Keratinocyte (primary cell): ENCODE measurements around the gene ZG16B. TPM values are rescaled to one million over a fixed set of nuclear protein-coding genes. Genes with fewer than 3 reads are reported as not detected.

Source experiments
- DNase-seq: peaks from one replicate; pipeline ENCODE4 v3.0.0-alpha.2; 2011; ENCODE audit warnings: low read depth, missing footprints, low spot score
- FAIRE-seq: peaks from 2 replicates; lab custom pipeline; 2011; peaks lifted over from hg19 to GRCh38; lab: Jason Lieb, UNC
- H2AFZ ChIP-seq: 2 replicates; pipeline ENCODE4 v1.6.0; 2012; ENCODE audit warnings: low read length, control low read depth, inconsistent platforms; ENCODE audit not compliant: control insufficient read depth
- H3K27ac ChIP-seq: 2 replicates; pipeline ENCODE4 v1.5.1; 2011; ENCODE audit warnings: low read length; ENCODE audit not compliant: control insufficient read depth, insufficient read depth
- H3K27me3 ChIP-seq: 3 replicates; pipeline ENCODE4 v1.6.0; 2011; ENCODE audit warnings: low read length; ENCODE audit not compliant: control insufficient read depth, insufficient read depth; ENCODE audit errors: extremely low read depth
- H3K36me3 ChIP-seq, 2 experiments: 2 replicates in 1 of 2; 3 replicates in 1 of 2; pipeline ENCODE4 v1.5.1; 2011; ENCODE audit warnings: low read length in 2 of 2, mild to moderate bottlenecking in 1 of 2; ENCODE audit not compliant: control insufficient read depth in 2 of 2, insufficient read depth in 2 of 2; ENCODE audit errors: extremely low read depth in 1 of 2
- H3K4me1 ChIP-seq: 3 replicates; pipeline ENCODE4 v1.5.1; 2011; ENCODE audit warnings: low read length; ENCODE audit not compliant: control insufficient read depth, insufficient read depth; ENCODE audit errors: extremely low read depth
- H3K4me2 ChIP-seq: 3 replicates; pipeline ENCODE4 v1.6.0; 2011; ENCODE audit warnings: low read depth, low read length; ENCODE audit not compliant: control insufficient read depth, insufficient read depth; ENCODE audit errors: extremely low read depth
- H3K4me3 ChIP-seq, 3 experiments: fragments of 200-600 bp in 1 of 3; sonication (generic) in 1 of 3; 2 replicates in 2 of 3; 3 replicates in 1 of 3; pipeline ENCODE4 v1.5.1; 2011 to 2016; ENCODE audit warnings: low read length in 3 of 3, mild to moderate bottlenecking in 3 of 3, control low read depth in 2 of 3, inconsistent platforms in 1 of 3, low read depth in 1 of 3, mixed read lengths in 1 of 3, mixed run types in 1 of 3, moderate library complexity in 1 of 3; ENCODE audit not compliant: control insufficient read depth in 2 of 3, insufficient read depth in 2 of 3; ENCODE audit errors: extremely low read depth in 1 of 3
- H3K79me2 ChIP-seq: 2 replicates; pipeline ENCODE4 v1.6.0; 2012; ENCODE audit warnings: low read length; ENCODE audit not compliant: control insufficient read depth, insufficient read depth
- H3K9ac ChIP-seq: 3 replicates; pipeline ENCODE4 v1.6.0; 2011; ENCODE audit warnings: low read length; ENCODE audit not compliant: control insufficient read depth, insufficient read depth; ENCODE audit errors: extremely low read depth
- H3K9me1 ChIP-seq: 3 replicates; pipeline ENCODE4 v1.6.0; 2011; ENCODE audit warnings: low read length; ENCODE audit not compliant: control insufficient read depth, insufficient read depth; ENCODE audit errors: extremely low read depth
- H3K9me3 ChIP-seq: 2 replicates; pipeline ENCODE4 v1.5.1; 2012; ENCODE audit warnings: low read depth, low read length; ENCODE audit not compliant: control insufficient read depth
- H4K20me1 ChIP-seq: 3 replicates; pipeline ENCODE4 v1.6.0; 2011; ENCODE audit warnings: low read length; ENCODE audit not compliant: control insufficient read depth, insufficient read depth; ENCODE audit errors: extremely low read depth
- EZH2 ChIP-seq: IDR thresholded peaks from one replicate; pipeline ENCODE4 v1.6.1; 2012; ENCODE audit warnings: inconsistent platforms, mild to moderate bottlenecking, low read length, moderate library complexity
- dilution Hi-C: fragments of 300-500 bp; cut with MboI; formaldehyde crosslinking; loops from one replicate; pipeline ENCODE4 v1.7.0; 2020; ENCODE audit warnings: low sequenced_read_pairs; ENCODE audit not compliant: extremely low pct_ligation_motif_present
- polyA plus RNA-seq, 5 experiments: library from polyadenylated mRNA; depleted of rRNA in 3 of 5; stranded (reverse) in 3 of 5; stranded (forward) in 1 of 5; unstranded in 1 of 5; fragments of >200 nt; gene quantifications; 1 replicate in 1 of 5; 2 replicates in 3 of 5; 3 replicates in 1 of 5; pipeline versions ENCODE4 v1.2.1 to v1.2.3, GENCODE V29; 2011 to 2012; ENCODE audit warnings: missing spikeins in 2 of 5, low read depth in 1 of 5, low replicate concordance in 1 of 5
- TF ChIP-seq, protein P1 (sequence below), 3 experiments: IDR thresholded peaks in 1 of 3; conservative IDR thresholded peaks in 1 of 3; optimal IDR thresholded peaks in 1 of 3; 2 replicates in 2 of 3; 3 replicates in 1 of 3; pipeline versions ENCODE3 to v1.5.1; 2011; ENCODE audit warnings: low read length in 3 of 3, mild to moderate bottlenecking in 3 of 3, moderate library complexity in 2 of 3, control low read depth in 1 of 3, inconsistent platforms in 1 of 3; ENCODE audit not compliant: insufficient read depth in 2 of 3; ENCODE audit errors: extremely low read depth in 1 of 3

The ZG16B gene
- polyA plus RNA-seq, 1 donor (not counting 4 experiments of a cell fraction or from before 2014, with no cell fraction given) = 2.1 TPM

GRCh38 chr16:2795395-2796143 is 34.5 kb upstream of the ZG16B start:
- peak overlapping the region; percentile 29 for H3K4me2 ChIP-seq
- no peaks in the 10 kb centered on the region for H3K9me3 ChIP-seq
- no peaks in the 10 kb centered on the region for H3K79me2 ChIP-seq
- no peaks in the 10 kb centered on the region for H3K36me3 ChIP-seq
- H3K4me3 ChIP-seq = no peak overlapping the region
- peak overlapping the region; percentile 61 for H2AFZ ChIP-seq
- H3K27me3 ChIP-seq = peaks cover 8% of the 10 kb centered on the region
- H4K20me1 ChIP-seq = no peaks in the 10 kb centered on the region
- dilution Hi-C loops = no loop called here
- TF ChIP-seq EZH2 = no peak
- TF ChIP-seq, protein P1, sequence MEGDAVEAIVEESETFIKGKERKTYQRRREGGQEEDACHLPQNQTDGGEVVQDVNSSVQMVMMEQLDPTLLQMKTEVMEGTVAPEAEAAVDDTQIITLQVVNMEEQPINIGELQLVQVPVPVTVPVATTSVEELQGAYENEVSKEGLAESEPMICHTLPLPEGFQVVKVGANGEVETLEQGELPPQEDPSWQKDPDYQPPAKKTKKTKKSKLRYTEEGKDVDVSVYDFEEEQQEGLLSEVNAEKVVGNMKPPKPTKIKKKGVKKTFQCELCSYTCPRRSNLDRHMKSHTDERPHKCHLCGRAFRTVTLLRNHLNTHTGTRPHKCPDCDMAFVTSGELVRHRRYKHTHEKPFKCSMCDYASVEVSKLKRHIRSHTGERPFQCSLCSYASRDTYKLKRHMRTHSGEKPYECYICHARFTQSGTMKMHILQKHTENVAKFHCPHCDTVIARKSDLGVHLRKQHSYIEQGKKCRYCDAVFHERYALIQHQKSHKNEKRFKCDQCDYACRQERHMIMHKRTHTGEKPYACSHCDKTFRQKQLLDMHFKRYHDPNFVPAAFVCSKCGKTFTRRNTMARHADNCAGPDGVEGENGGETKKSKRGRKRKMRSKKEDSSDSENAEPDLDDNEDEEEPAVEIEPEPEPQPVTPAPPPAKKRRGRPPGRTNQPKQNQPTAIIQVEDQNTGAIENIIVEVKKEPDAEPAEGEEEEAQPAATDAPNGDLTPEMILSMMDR (optimal IDR thresholded peaks at IDR 0.05 in 1 of 3, IDR thresholded peaks at IDR 0.05 in 1 of 3, conservative IDR thresholded peaks at IDR 0.05 in 1 of 3; ENCODE audit: extremely low read depth in 1 of 3, insufficient read depth in 2 of 3, low read length in 3 of 3) = no peak
- no peak for DNase-seq
- H3K9me1 ChIP-seq = no peaks in the 10 kb centered on the region
- FAIRE-seq = no peak
- H3K27ac ChIP-seq = no peak overlapping the region
- peaks cover 16% of the 10 kb centered on the region for H3K4me1 ChIP-seq
- H3K9ac ChIP-seq = no peak overlapping the region

DNA sequence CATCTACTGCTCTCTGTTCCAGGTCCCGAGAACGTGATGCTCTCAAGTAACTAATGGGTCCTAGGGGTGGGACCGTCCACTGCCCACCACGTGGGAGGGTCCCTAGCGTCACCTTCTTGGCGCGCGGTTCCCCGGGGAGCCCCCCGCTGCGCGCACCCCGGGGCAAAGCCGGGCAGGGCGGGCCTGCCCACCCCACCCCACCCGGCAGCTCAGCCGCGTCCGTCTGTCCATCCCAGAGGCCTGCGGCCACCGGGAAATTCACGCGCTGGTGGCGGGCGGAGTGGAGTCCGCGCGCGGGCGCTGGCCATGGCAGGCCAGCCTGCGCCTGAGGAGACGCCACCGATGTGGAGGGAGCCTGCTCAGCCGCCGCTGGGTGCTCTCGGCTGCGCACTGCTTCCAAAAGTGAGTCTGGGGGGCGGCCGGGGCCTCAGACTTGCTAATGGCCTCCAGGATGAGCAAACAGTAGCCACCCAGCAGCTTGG is 31.3 kb upstream of the ZG16B start:
- no peaks in the 10 kb centered on the region for H4K20me1 ChIP-seq
- no peaks in the 10 kb centered on the region for H3K36me3 ChIP-seq

More for the DNA sequence above, 31.3 kb upstream of the ZG16B start:
- no peaks in the 10 kb centered on the region for H3K9me3 ChIP-seq
- no peak overlapping the region for H2AFZ ChIP-seq
- no peaks in the 10 kb centered on the region for H3K27me3 ChIP-seq
- no peaks in the 10 kb centered on the region for H3K9me1 ChIP-seq
- no peaks in the 10 kb centered on the region for H3K79me2 ChIP-seq
- no peak overlapping the region for H3K27ac ChIP-seq
- H3K4me3 ChIP-seq = no peak overlapping the region
- H3K4me1 ChIP-seq = peaks cover 16% of the 10 kb centered on the region
- H3K4me2 ChIP-seq = no peak overlapping the region
- H3K9ac ChIP-seq = no peak overlapping the region
- FAIRE-seq (no peak), DNase-seq (no peak)
- TF ChIP-seq EZH2 = no peak
- TF ChIP-seq, protein P1 (optimal IDR thresholded peaks at IDR 0.05 in 1 of 3, IDR thresholded peaks at IDR 0.05 in 1 of 3, conservative IDR thresholded peaks at IDR 0.05 in 1 of 3; ENCODE audit: extremely low read depth in 1 of 3, insufficient read depth in 2 of 3, low read length in 3 of 3) = no peak
- dilution Hi-C loops = no loop called here
